Measurements from ENCODE around the gene FUBP3. TPM values are rescaled to one million over a fixed set of nuclear protein-coding genes. Genes with fewer than 3 reads are reported as not detected.

FUBP3 gene
- polyA plus RNA-seq, 1 of the 3 experiments (the other 2 are of a cell fraction): 55.1 TPM

GRCh38 chr9:130539420-130540223 lies 39.8 kb upstream of the FUBP3 start (continued):
- no peak for TF ChIP-seq USF1 (IDR thresholded peaks at IDR 0.05; ENCODE audit: borderline replicate concordance, low read depth)
- TF ChIP-seq FOXJ3 (CRISPR knock-in tag; IDR thresholded peaks at IDR 0.05): no peak
- TF ChIP-seq MEF2A (IDR thresholded peaks at IDR 0.05; ENCODE audit: borderline replicate concordance, low read depth): no peak
- TF ChIP-seq EP300 (IDR thresholded peaks at IDR 0.05; ENCODE audit: borderline replicate concordance in 1 of 2, low read depth in 1 of 2, low read length in 1 of 2): no peak
- TF ChIP-seq NRF1 (IDR thresholded peaks at IDR 0.05; ENCODE audit: low read depth, low read length): no peak
- TF ChIP-seq SIN3A (IDR thresholded peaks at IDR 0.05; ENCODE audit: borderline replicate concordance, low read depth, low read length): no peak
- TF ChIP-seq SMC3 (IDR thresholded peaks at IDR 0.05; ENCODE audit: low read depth, low read length): no peak
- TF ChIP-seq RXRA (IDR thresholded peaks at IDR 0.05; ENCODE audit: borderline replicate concordance, low read depth): no peak
- no peak for TF ChIP-seq POLR2AphosphoS5 (IDR thresholded peaks at IDR 0.05; ENCODE audit: low read depth, low read length)
- no peak for TF ChIP-seq EZH2phosphoT487 (IDR thresholded peaks at IDR 0.05; ENCODE audit: borderline replicate concordance, low read depth)

GRCh38 chr9:130541533-130541932 lies 37.8 kb upstream of the FUBP3 start:
- Histone ChIP-seq H3K9me2 (no peaks in the 10 kb centered on the region), H3K36me3 (replicated peaks in 1 of 2; ENCODE audit: control insufficient read depth in 1 of 2, insufficient read depth in 2 of 2, low read length in 1 of 2) (no peaks in the 10 kb centered on the region), H3K79me2 (ENCODE audit: insufficient read depth) (no peaks in the 10 kb centered on the region), H3K4me2 (no peak overlapping the region), H4K20me1 (ENCODE audit: insufficient read depth) (no peaks in the 10 kb centered on the region), H2AFZ (ENCODE audit: low read depth) (no peak overlapping the region), H3K9ac (no peak overlapping the region), H3K27ac (ENCODE audit: low read depth in 2 of 2, low read length in 1 of 2) (no peak overlapping the region), H3K27me3 (ENCODE audit: insufficient read depth) (0 out of 2 replicates have a peak, but pooled peaks cover 3% of the 10 kb centered on the region), H3K4me3 (ENCODE audit: low read depth in 2 of 2, low read length in 1 of 2) (no peak overlapping the region), H3K4me1 (ENCODE audit: control insufficient read depth in 1 of 2, insufficient read depth in 2 of 2, low read depth in 1 of 2, low read length in 1 of 2) (peaks cover 0 to 5% of the 10 kb centered on the region in 2 experiments; a peak in 1 of 4 replicates), H3F3A (replicated peaks; ENCODE audit: insufficient read depth) (no peaks in the 10 kb centered on the region), H3K9me3 (no peaks in the 10 kb centered on the region)
- ChIA-PET POLR2A (no interaction called here), CTCF (no interaction called here)
- WGBS (ENCODE audit: low lambda C conversion rate): 28% methylated on average over 2 of the region's 2 CpGs
- no peak for TF ChIP-seq FOSL2 (IDR thresholded peaks at IDR 0.05; ENCODE audit: borderline replicate concordance, low read depth)
- TF ChIP-seq FOXJ3 (CRISPR knock-in tag; IDR thresholded peaks at IDR 0.05): no peak
- TF ChIP-seq EZH2phosphoT487 (IDR thresholded peaks at IDR 0.05; ENCODE audit: borderline replicate concordance, low read depth): no peak
- TF ChIP-seq FOXM1 (IDR thresholded peaks at IDR 0.05; ENCODE audit: low read depth): no peak
- TF ChIP-seq RXRA (IDR thresholded peaks at IDR 0.05; ENCODE audit: borderline replicate concordance, low read depth): no peak
- no peak for TF ChIP-seq ELF1 (IDR thresholded peaks at IDR 0.05)
- no peak for TF ChIP-seq SMC3 (IDR thresholded peaks at IDR 0.05; ENCODE audit: low read depth, low read length)
- no peak for TF ChIP-seq USF2 (IDR thresholded peaks at IDR 0.05; ENCODE audit: borderline replicate concordance, low read depth, low read length)
- DNase-seq: no peak
